Activated T-cell treated with anti-CD3 and anti-CD28 coated beads, Interleukin-2, amount 50 U/mL, for 24 hours (primary cell): ENCODE measurements around the gene PCSK5.

Experiments
- DNase-seq: peaks from one replicate; pipeline ENCODE4 v3.0.0-alpha.2; 2020
- H3K27ac Mint-ChIP-seq: 2 replicates; pipeline ENCODE4 v1.8.0; 2020; ENCODE audit warnings: mild to moderate bottlenecking, mixed read lengths
- H3K27me3 Mint-ChIP-seq: 2 replicates; pipeline ENCODE4 v1.8.0; 2020; ENCODE audit warnings: mixed read lengths
- H3K36me3 Mint-ChIP-seq: 2 replicates; pipeline ENCODE4 v1.8.0; 2020; ENCODE audit warnings: low read depth, mixed read lengths
- H3K4me1 Mint-ChIP-seq: 2 replicates; pipeline ENCODE4 v1.8.0; 2020; ENCODE audit warnings: low read depth, mixed read lengths
- H3K4me3 Mint-ChIP-seq: 2 replicates; pipeline ENCODE4 v1.8.0; 2020; ENCODE audit warnings: mild to moderate bottlenecking, moderate library complexity, mixed read lengths
- H3K9me3 Mint-ChIP-seq: 2 replicates; pipeline ENCODE4 v1.8.0; 2020; ENCODE audit warnings: mixed read lengths

PCSK5 gene

GRCh38 chr9:76136986-76137385, 246.5 kb downstream of the PCSK5 start:
- Mint-ChIP-seq H3K4me1 (peaks cover 13% of the 10 kb centered on the region), H3K4me3 (no peak overlapping the region), H3K9me3 (no peaks in the 10 kb centered on the region), H3K36me3 (no peaks in the 10 kb centered on the region), H3K27me3 (no peaks in the 10 kb centered on the region), H3K27ac (no peak overlapping the region)
- no peak for DNase-seq

- no peaks in the 10 kb centered on the region for H3K27me3 Mint-ChIP-seq
- no peak overlapping the region for H3K4me3 Mint-ChIP-seq
- H3K27ac Mint-ChIP-seq: no peak overlapping the region
- no peaks in the 10 kb centered on the region for H3K9me3 Mint-ChIP-seq
- H3K36me3 Mint-ChIP-seq: no peaks in the 10 kb centered on the region
- DNase-seq: no peak
- H3K4me1 Mint-ChIP-seq: peaks cover 13% of the 10 kb centered on the region
Measured at GRCh38 chr9:76137931-76138330, 247.5 kb downstream of the PCSK5 start.

GRCh38 chr9:76138360-76138759, 247.9 kb downstream of the PCSK5 start:
- H3K27ac Mint-ChIP-seq: no peak overlapping the region
- H3K36me3 Mint-ChIP-seq: no peaks in the 10 kb centered on the region
- H3K4me3 Mint-ChIP-seq: no peak overlapping the region
- no peak for DNase-seq
- H3K4me1 Mint-ChIP-seq: peaks cover 13% of the 10 kb centered on the region
- no peaks in the 10 kb centered on the region for H3K9me3 Mint-ChIP-seq
- no peaks in the 10 kb centered on the region for H3K27me3 Mint-ChIP-seq

- peaks cover 2% of the 10 kb centered on the region for H3K4me1 Mint-ChIP-seq
- H3K36me3 Mint-ChIP-seq: no peaks in the 10 kb centered on the region
- H3K4me3 Mint-ChIP-seq: no peak overlapping the region
- no peaks in the 10 kb centered on the region for H3K9me3 Mint-ChIP-seq
- no peak for DNase-seq
- H3K27me3 Mint-ChIP-seq: no peaks in the 10 kb centered on the region
- H3K27ac Mint-ChIP-seq: no peak overlapping the region
Measured at GRCh38 chr9:76143834-76144233, 253.4 kb downstream of the PCSK5 start.

- no peaks in the 10 kb centered on the region for H3K9me3 Mint-ChIP-seq
- H3K4me3 Mint-ChIP-seq: no peak overlapping the region
- H3K27ac Mint-ChIP-seq: no peak overlapping the region
- no peaks in the 10 kb centered on the region for H3K27me3 Mint-ChIP-seq
- no peaks in the 10 kb centered on the region for H3K4me1 Mint-ChIP-seq
- H3K36me3 Mint-ChIP-seq: no peaks in the 10 kb centered on the region
- DNase-seq: no peak
Measured at GRCh38 chr9:76150013-76150412, 259.5 kb downstream of the PCSK5 start.

GRCh38 chr9:76151267-76151666, 260.8 kb downstream of the PCSK5 start:
- Mint-ChIP-seq H3K4me1 (no peaks in the 10 kb centered on the region), H3K27me3 (no peaks in the 10 kb centered on the region), H3K36me3 (no peaks in the 10 kb centered on the region), H3K4me3 (no peak overlapping the region), H3K27ac (no peak overlapping the region), H3K9me3 (no peaks in the 10 kb centered on the region)
- no peak for DNase-seq

- Mint-ChIP-seq H3K27me3 (no peaks in the 10 kb centered on the region), H3K9me3 (no peaks in the 10 kb centered on the region), H3K36me3 (peaks cover 15% of the 10 kb centered on the region), H3K27ac (no peak overlapping the region), H3K4me1 (no peaks in the 10 kb centered on the region), H3K4me3 (no peak overlapping the region)
- DNase-seq: no peak
Measured at GRCh38 chr9:76153339-76153738, 262.9 kb downstream of the PCSK5 start.

GRCh38 chr9:76153902-76154629, 263.6 kb downstream of the PCSK5 start:
- H3K27ac Mint-ChIP-seq: no peak overlapping the region
- H3K27me3 Mint-ChIP-seq: no peaks in the 10 kb centered on the region

GRCh38 chr9:76155361-76155760, 264.9 kb downstream of the PCSK5 start:
- no peaks in the 10 kb centered on the region for H3K4me1 Mint-ChIP-seq
- DNase-seq: no peak
- peaks cover 33% of the 10 kb centered on the region for H3K36me3 Mint-ChIP-seq
- H3K27ac Mint-ChIP-seq: no peak overlapping the region
- no peaks in the 10 kb centered on the region for H3K9me3 Mint-ChIP-seq
- H3K27me3 Mint-ChIP-seq: no peaks in the 10 kb centered on the region
- H3K4me3 Mint-ChIP-seq: no peak overlapping the region

More at GRCh38 chr9:76153902-76154629, 263.6 kb downstream of the PCSK5 start:
- DNase-seq: no peak
- no peaks in the 10 kb centered on the region for H3K4me1 Mint-ChIP-seq
- H3K36me3 Mint-ChIP-seq: peaks cover 21% of the 10 kb centered on the region
- H3K9me3 Mint-ChIP-seq: no peaks in the 10 kb centered on the region
- no peak overlapping the region for H3K4me3 Mint-ChIP-seq

- H3K4me1 Mint-ChIP-seq: no peaks in the 10 kb centered on the region
- H3K27me3 Mint-ChIP-seq: no peaks in the 10 kb centered on the region
- H3K9me3 Mint-ChIP-seq: no peaks in the 10 kb centered on the region
- H3K36me3 Mint-ChIP-seq: peaks cover 56% of the 10 kb centered on the region
- no peak for DNase-seq
- no peak overlapping the region for H3K4me3 Mint-ChIP-seq
- no peak overlapping the region for H3K27ac Mint-ChIP-seq
Measured at GRCh38 chr9:76158713-76159112, 268.2 kb downstream of the PCSK5 start.

- Mint-ChIP-seq H3K27ac (no peak overlapping the region), H3K27me3 (no peaks in the 10 kb centered on the region), H3K36me3 (peaks cover 56% of the 10 kb centered on the region), H3K4me3 (no peak overlapping the region), H3K4me1 (no peaks in the 10 kb centered on the region), H3K9me3 (no peaks in the 10 kb centered on the region)
- no peak for DNase-seq
Measured at GRCh38 chr9:76159293-76159926, 268.9 kb downstream of the PCSK5 start.

- Mint-ChIP-seq H3K27ac (no peak overlapping the region), H3K9me3 (no peaks in the 10 kb centered on the region), H3K36me3 (peaks cover 59% of the 10 kb centered on the region), H3K4me3 (no peak overlapping the region), H3K4me1 (no peaks in the 10 kb centered on the region), H3K27me3 (no peaks in the 10 kb centered on the region)
- DNase-seq: no peak
Measured at GRCh38 chr9:76161106-76161505, 270.6 kb downstream of the PCSK5 start.

- Mint-ChIP-seq H3K9me3 (no peaks in the 10 kb centered on the region), H3K36me3 (peaks cover 62% of the 10 kb centered on the region), H3K4me1 (peaks cover 2% of the 10 kb centered on the region), H3K4me3 (no peak overlapping the region), H3K27ac (no peak overlapping the region), H3K27me3 (no peaks in the 10 kb centered on the region)
- no peak for DNase-seq
Measured at GRCh38 chr9:76161541-76161940, 271.1 kb downstream of the PCSK5 start.

- no peak overlapping the region for H3K4me3 Mint-ChIP-seq
- H3K27ac Mint-ChIP-seq: no peak overlapping the region
- H3K9me3 Mint-ChIP-seq: no peaks in the 10 kb centered on the region
- peaks cover 60% of the 10 kb centered on the region for H3K36me3 Mint-ChIP-seq
- DNase-seq: no peak
- no peaks in the 10 kb centered on the region for H3K27me3 Mint-ChIP-seq
- peaks cover 2% of the 10 kb centered on the region for H3K4me1 Mint-ChIP-seq
Measured at GRCh38 chr9:76162086-76162730, 271.7 kb downstream of the PCSK5 start.
